Hepatocyte (in vitro differentiated cells): Measurements from ENCODE around the gene CDS2. TPM values are rescaled to one million over a fixed set of nuclear protein-coding genes. Genes with fewer than 3 reads are reported as not detected.

Experiments
- DNase-seq: peaks from one replicate; pipeline ENCODE4 v3.0.0-alpha.2; 2016; ENCODE audit warnings: low spot score
- H2AFZ ChIP-seq: fragments of 200-600 bp; sonication (generic); 2 replicates; pipeline ENCODE4 v1.6.0; 2016; ENCODE audit warnings: antibody characterized with exemption, mild to moderate bottlenecking
- H3K27ac ChIP-seq: fragments of 200-600 bp; sonication (generic); 2 replicates; pipeline ENCODE4 v1.5.1; 2016; ENCODE audit warnings: mild to moderate bottlenecking
- H3K27me3 ChIP-seq: fragments of 200-600 bp; sonication (generic); 2 replicates; pipeline ENCODE4 v1.6.1; 2016
- H3K36me3 ChIP-seq: fragments of 200-600 bp; sonication (generic); replicated peaks from 2 replicates; pipeline ENCODE4 v1.5.1; 2016; ENCODE audit warnings: low read depth; ENCODE audit not compliant: insufficient read depth
- H3K4me1 ChIP-seq: fragments of 200-600 bp; sonication (generic); 2 replicates; pipeline ENCODE4 v1.5.1; 2016; ENCODE audit warnings: mild to moderate bottlenecking, moderate library complexity; ENCODE audit not compliant: insufficient read depth
- H3K4me2 ChIP-seq: fragments of 200-600 bp; sonication (generic); 2 replicates; pipeline ENCODE4 v1.6.0; 2016
- H3K4me3 ChIP-seq: fragments of 200-600 bp; sonication (generic); 2 replicates; pipeline ENCODE4 v1.5.1; 2016; ENCODE audit warnings: mild to moderate bottlenecking
- H3K79me2 ChIP-seq: fragments of 200-600 bp; sonication (generic); 2 replicates; pipeline ENCODE4 v1.6.0; 2017; ENCODE audit warnings: mild to moderate bottlenecking
- H3K9me2 ChIP-seq: fragments of 200-600 bp; sonication (generic); replicated peaks from 2 replicates; pipeline ENCODE4 v1.6.0; 2017; ENCODE audit warnings: mild to moderate bottlenecking; ENCODE audit not compliant: insufficient read depth
- H3K9me3 ChIP-seq: fragments of 200-600 bp; sonication (generic); 2 replicates; pipeline ENCODE4 v1.5.1; 2016; ENCODE audit warnings: low read depth, mild to moderate bottlenecking
- H4K20me1 ChIP-seq: fragments of 200-600 bp; sonication (generic); 2 replicates; pipeline ENCODE4 v1.6.0; 2016; ENCODE audit warnings: mild to moderate bottlenecking; ENCODE audit not compliant: insufficient read depth, poor library complexity, severe bottlenecking
- EZH2 ChIP-seq: fragments of 200-600 bp; sonication (generic); IDR thresholded peaks from 2 replicates; pipeline ENCODE4 v1.6.1; 2016; ENCODE audit warnings: antibody characterized with exemption, mild to moderate bottlenecking, borderline replicate concordance
- EZH2phosphoT487 ChIP-seq: fragments of 200-600 bp; sonication (generic); IDR thresholded peaks from one replicate; pipeline ENCODE4 v1.6.1; 2018; ENCODE audit warnings: antibody characterized with exemption, mild to moderate bottlenecking, low read depth, moderate library complexity; ENCODE audit not compliant: unreplicated experiment, severe bottlenecking
- WGBS: methylation state at CpG from one replicate; pipeline ENCODE4 v1.1.6; 2016; ENCODE audit warnings: low lambda C conversion rate; ENCODE audit errors: missing lambda C conversion rate; 5-methylcytosine and 5-hydroxymethylcytosine counted together
- polyA plus RNA-seq: library from polyadenylated mRNA; unstranded; fragments of >200 nt; fragmentation: Nextera tagmentation; extraction: Ambion mirVana; gene quantifications from 2 replicates; pipeline ENCODE4 v1.2.1, GENCODE V29; 2016
- total RNA-seq: library from RNA; depleted of rRNA; stranded (reverse); fragments of >200 nt; gene quantifications from 2 replicates; pipeline ENCODE4 v1.2.3, GENCODE V29; 2014
- TF ChIP-seq, protein P1 (sequence below): fragments of 200-600 bp; sonication (generic); IDR thresholded peaks from 2 replicates; pipeline ENCODE4 v1.5.1; 2016; ENCODE audit warnings: antibody characterized with exemption, mild to moderate bottlenecking; ENCODE audit not compliant: poor library complexity

Gene CDS2
- total and polyA plus RNA-seq, 2 experiments from 2014 or later, result 27.0 to 48.9 TPM

DNA sequence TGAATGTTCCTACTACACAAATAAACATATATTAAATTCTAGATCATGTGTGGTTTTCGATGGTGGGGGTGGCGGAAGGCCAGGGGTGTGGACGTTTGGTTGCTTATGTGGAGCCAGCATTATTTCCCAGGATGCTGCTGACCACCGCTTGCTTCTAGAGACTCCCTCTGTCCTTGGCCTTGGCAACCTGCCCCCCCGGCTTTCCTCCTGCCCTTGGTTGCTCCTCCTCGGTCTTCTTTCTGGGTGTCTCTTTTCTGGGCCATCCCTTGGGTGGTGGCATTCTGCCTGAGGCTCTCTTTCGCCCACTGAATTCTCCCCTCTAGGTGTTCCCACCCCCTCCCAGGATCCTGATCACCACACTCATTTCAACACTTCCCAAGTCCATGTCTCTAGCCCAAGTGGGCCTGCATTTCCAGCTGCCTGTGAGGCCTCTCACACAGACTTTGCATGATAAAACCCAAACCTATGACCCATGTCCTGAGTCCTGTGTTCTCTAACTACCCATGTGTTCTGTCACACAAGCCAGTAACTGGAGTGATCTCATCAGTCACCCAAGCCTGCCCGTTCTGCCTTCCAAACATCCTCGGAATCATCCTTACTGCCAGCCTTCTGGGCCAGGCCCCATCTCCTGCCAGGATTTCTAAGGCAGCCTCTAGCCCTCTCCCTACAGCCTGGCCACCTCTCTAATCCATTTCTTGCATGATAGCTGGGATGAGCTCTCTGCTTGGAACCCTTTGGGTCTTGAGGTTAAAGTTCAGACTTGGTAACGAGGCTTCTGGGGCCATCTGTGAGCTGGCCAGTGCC, 71.2 kb downstream of the CDS2 start:
- H3K4me3 ChIP-seq, result no peak overlapping the region
- H3K79me2 ChIP-seq, result no peaks in the 10 kb centered on the region
- no peak for DNase-seq
- H2AFZ ChIP-seq, result no peak overlapping the region
- H3K27ac ChIP-seq, result no peak overlapping the region
- no peaks in the 10 kb centered on the region for H3K9me2 ChIP-seq
- H3K27me3 ChIP-seq, result no peaks in the 10 kb centered on the region
- no peaks in the 10 kb centered on the region for H3K9me3 ChIP-seq
- TF ChIP-seq EZH2phosphoT487 (no peak), EZH2 (no peak)
- TF ChIP-seq, protein P1, sequence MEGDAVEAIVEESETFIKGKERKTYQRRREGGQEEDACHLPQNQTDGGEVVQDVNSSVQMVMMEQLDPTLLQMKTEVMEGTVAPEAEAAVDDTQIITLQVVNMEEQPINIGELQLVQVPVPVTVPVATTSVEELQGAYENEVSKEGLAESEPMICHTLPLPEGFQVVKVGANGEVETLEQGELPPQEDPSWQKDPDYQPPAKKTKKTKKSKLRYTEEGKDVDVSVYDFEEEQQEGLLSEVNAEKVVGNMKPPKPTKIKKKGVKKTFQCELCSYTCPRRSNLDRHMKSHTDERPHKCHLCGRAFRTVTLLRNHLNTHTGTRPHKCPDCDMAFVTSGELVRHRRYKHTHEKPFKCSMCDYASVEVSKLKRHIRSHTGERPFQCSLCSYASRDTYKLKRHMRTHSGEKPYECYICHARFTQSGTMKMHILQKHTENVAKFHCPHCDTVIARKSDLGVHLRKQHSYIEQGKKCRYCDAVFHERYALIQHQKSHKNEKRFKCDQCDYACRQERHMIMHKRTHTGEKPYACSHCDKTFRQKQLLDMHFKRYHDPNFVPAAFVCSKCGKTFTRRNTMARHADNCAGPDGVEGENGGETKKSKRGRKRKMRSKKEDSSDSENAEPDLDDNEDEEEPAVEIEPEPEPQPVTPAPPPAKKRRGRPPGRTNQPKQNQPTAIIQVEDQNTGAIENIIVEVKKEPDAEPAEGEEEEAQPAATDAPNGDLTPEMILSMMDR, result no peak
- H4K20me1 ChIP-seq, result no peaks in the 10 kb centered on the region
- no peaks in the 10 kb centered on the region for H3K4me1 ChIP-seq
- H3K36me3 ChIP-seq, result no peaks in the 10 kb centered on the region
- WGBS, result 96% methylated on average over 10 of the region's 10 CpGs
- no peak overlapping the region for H3K4me2 ChIP-seq

DNA sequence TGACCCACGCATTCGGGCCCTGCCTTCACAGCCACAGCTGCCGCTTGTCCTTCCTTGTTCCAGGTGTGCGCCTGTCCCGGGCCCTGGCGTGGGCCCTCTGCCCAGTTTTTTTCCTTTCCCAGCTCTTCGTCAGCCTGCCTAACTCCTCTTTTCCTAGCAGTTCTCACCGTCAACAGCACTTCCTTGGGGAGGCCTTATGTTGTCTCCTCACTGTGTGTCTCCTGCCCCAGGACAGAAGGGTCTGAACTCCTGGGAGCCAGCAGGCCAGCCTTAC, 71.8 kb downstream of the CDS2 start:
- Histone ChIP-seq H3K36me3 (no peaks in the 10 kb centered on the region), H3K9me3 (no peaks in the 10 kb centered on the region)
- WGBS, result 96% methylated on average over 8 of the region's 8 CpGs

DNA sequence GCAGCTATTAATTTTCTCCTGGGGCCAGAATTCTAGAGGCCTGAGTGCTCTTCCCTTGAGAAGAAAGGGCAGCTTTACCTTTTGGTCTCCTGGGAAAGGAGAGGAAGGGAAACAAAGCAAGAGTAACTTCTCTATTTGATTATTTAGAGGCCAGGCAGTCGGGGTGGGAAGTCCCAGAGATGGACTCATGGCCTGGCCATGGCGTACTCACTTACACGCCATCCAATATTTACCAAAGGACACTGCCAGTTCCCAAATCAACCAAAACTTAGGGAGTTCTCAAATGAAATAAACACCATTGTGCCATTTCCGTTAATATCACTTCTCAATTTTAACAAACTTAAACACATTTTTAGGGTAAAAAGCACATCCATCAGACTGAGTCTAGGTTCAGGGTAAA, 76.6 kb downstream of the CDS2 start:
- Histone ChIP-seq H3K9me3 (no peaks in the 10 kb centered on the region), H3K4me3 (no peak overlapping the region), H2AFZ (no peak overlapping the region), H3K4me2 (no peak overlapping the region), H3K9me2 (no peaks in the 10 kb centered on the region), H3K36me3 (no peaks in the 10 kb centered on the region), H3K4me1 (no peaks in the 10 kb centered on the region), H3K79me2 (no peaks in the 10 kb centered on the region), H3K27ac (peak overlapping the region; percentile 57), H3K27me3 (no peaks in the 10 kb centered on the region), H4K20me1 (no peaks in the 10 kb centered on the region)
- DNase-seq, result no peak
- TF ChIP-seq, protein P1, result no peak
- TF ChIP-seq EZH2, result no peak
- 90% methylated on average over 4 of the region's 4 CpGs for WGBS

More for the DNA sequence above, 71.8 kb downstream of the CDS2 start:
- TF ChIP-seq EZH2phosphoT487 (no peak), EZH2 (no peak)
- TF ChIP-seq, protein P1, result no peak
- Histone ChIP-seq H3K4me3 (no peak overlapping the region), H3K79me2 (no peaks in the 10 kb centered on the region), H3K4me2 (no peak overlapping the region), H3K9me2 (no peaks in the 10 kb centered on the region), H3K27ac (no peak overlapping the region), H3K4me1 (no peaks in the 10 kb centered on the region), H3K27me3 (no peaks in the 10 kb centered on the region), H4K20me1 (no peaks in the 10 kb centered on the region), H2AFZ (no peak overlapping the region)
- no peak for DNase-seq
